A549 (cell line): ENCODE measurements around the gene LIPI. TPM values are rescaled to one million over a fixed set of nuclear protein-coding genes. Genes with fewer than 3 reads are reported as not detected.

Experiments
- ATAC-seq, 2 experiments: fragments of 200-7000 bp in 1 of 2; fragments of >200 bp in 1 of 2; cut with Nextera tagmentation in 1 of 2; cut with Tn5 transposase in 1 of 2; 3 replicates each; pipeline versions ENCODE4 v1.8.0 to v1.9.1; 2018 to 2020; ENCODE audit warnings: mild to moderate bottlenecking in 1 of 2, moderate library complexity in 1 of 2
- CTCF ChIA-PET: fragments of 300-600 bp; sonication (Branson Sonifier 250); formaldehyde crosslinking; extraction: SDS; loops from one replicate; lab custom pipeline; 2021; ENCODE audit warnings: antibody characterized with exemption, inconsistent platforms; lab: Yijun Ruan, JAX
- POLR2A ChIA-PET: fragments of 350-600 bp; formaldehyde crosslinking; extraction: SDS; loops from one replicate; lab custom pipeline; 2021; ENCODE audit warnings: antibody characterized with exemption, inconsistent platforms; lab: Yijun Ruan, JAX
- DNase-seq, 2 experiments: peaks; one replicate each; pipeline versions ENCODE4 v3.0.0 to v3.0.0-alpha.2; 2011 to 2016; ENCODE audit warnings: low read depth in 1 of 2, low spot score in 1 of 2
- FAIRE-seq: peaks from 2 replicates; lab custom pipeline; 2011; peaks lifted over from hg19 to GRCh38; lab: Jason Lieb, UNC
- H3K27ac ChIP-seq, 2 experiments: fragments of >200 bp; sonication (Bioruptor Twin); formaldehyde crosslinking; 3 replicates each; pipeline ENCODE4 v1.5.1; 2016 to 2017
- H3K4me1 ChIP-seq: fragments of >200 bp; sonication (Bioruptor Twin); formaldehyde crosslinking; 3 replicates; pipeline ENCODE4 v1.6.1; 2016
- H3K4me2 ChIP-seq: fragments of >200 bp; sonication (Bioruptor Twin); formaldehyde crosslinking; 3 replicates; pipeline ENCODE4 v1.6.1; 2016
- H3K4me3 ChIP-seq: fragments of >200 bp; sonication (Bioruptor Twin); formaldehyde crosslinking; 3 replicates; pipeline ENCODE4 v1.5.1; 2016
- H3K9me3 ChIP-seq: fragments of >200 bp; sonication (Bioruptor Twin); formaldehyde crosslinking; 3 replicates; pipeline ENCODE4 v1.6.1; 2016
- CEBPB ChIP-seq, 2 experiments: fragments of >200 bp in 1 of 2; sonication (Bioruptor Twin) in 1 of 2; formaldehyde crosslinking in 1 of 2; IDR thresholded peaks; 2 replicates each; pipeline ENCODE4 v1.6.1; 2012 to 2016
- E2F6 ChIP-seq: IDR thresholded peaks from 2 replicates; pipeline ENCODE4 v1.6.1; 2012; ENCODE audit warnings: low read depth, borderline replicate concordance
- EHMT2 ChIP-seq: fragments of 200-600 bp; sonication (generic); IDR thresholded peaks from 2 replicates; pipeline ENCODE4 v1.6.1; 2016; ENCODE audit warnings: antibody characterized with exemption, low read depth, mild to moderate bottlenecking, moderate library complexity
- ESRRA ChIP-seq: fragments of 150-350 bp; IDR thresholded peaks from 2 replicates; pipeline ENCODE4 v1.6.1; 2014; ENCODE audit warnings: mild to moderate bottlenecking, low read length, borderline replicate concordance
- FOSB ChIP-seq: fragments of 250-450 bp; sonication (Bioruptor Pico); IDR thresholded peaks from 2 replicates; pipeline ENCODE4 v1.5.0; 2020; ENCODE audit warnings: mild to moderate bottlenecking, moderate library complexity
- FOXS1 ChIP-seq: fragments of 250-450 bp; sonication (Bioruptor Pico); IDR thresholded peaks from 2 replicates; pipeline ENCODE4 v1.5.0; 2020; ENCODE audit warnings: mild to moderate bottlenecking, moderate library complexity
- GATA3 ChIP-seq: IDR thresholded peaks from 2 replicates; pipeline ENCODE4 v1.6.1; 2012; ENCODE audit warnings: borderline replicate concordance
- HES2 ChIP-seq: fragments of >200 bp; sonication (Bioruptor Twin); formaldehyde crosslinking; IDR thresholded peaks from 2 replicates; pipeline ENCODE4 v1.6.1; 2016
- HEYL ChIP-seq: fragments of 250-450 bp; sonication (Bioruptor Pico); IDR thresholded peaks from 2 replicates; pipeline ENCODE4 v1.8.0; 2021; ENCODE audit warnings: mild to moderate bottlenecking, moderate library complexity
- HMGXB4 ChIP-seq: fragments of 250-450 bp; sonication (Bioruptor Pico); IDR thresholded peaks from 2 replicates; pipeline ENCODE4 v1.5.0; 2021; ENCODE audit warnings: mild to moderate bottlenecking, moderate library complexity, borderline replicate concordance
- HOXB13 ChIP-seq: fragments of 250-450 bp; sonication (Bioruptor Pico); IDR thresholded peaks from 2 replicates; pipeline ENCODE4 v1.5.0; 2020; ENCODE audit warnings: low read depth, mild to moderate bottlenecking, moderate library complexity
- KDM1A ChIP-seq: fragments of 200-600 bp; sonication (generic); IDR thresholded peaks from 2 replicates; pipeline ENCODE4 v1.6.1; 2016; ENCODE audit warnings: low read depth, mild to moderate bottlenecking
- KDM5A ChIP-seq: fragments of 200-600 bp; sonication (generic); IDR thresholded peaks from 2 replicates; pipeline ENCODE4 v1.6.1; 2016; ENCODE audit warnings: antibody characterized with exemption, mild to moderate bottlenecking
- MAZ ChIP-seq: fragments of 150-350 bp; IDR thresholded peaks from 2 replicates; pipeline ENCODE4 v1.6.1; 2014; ENCODE audit warnings: antibody characterized with exemption, low read depth, low read length, borderline replicate concordance
- NR3C1 ChIP-seq: fragments of >200 bp; sonication (Bioruptor Twin); formaldehyde crosslinking; IDR thresholded peaks from 3 replicates; pipeline ENCODE4 v1.6.1; 2017
- POLR2AphosphoS2 ChIP-seq: conservative IDR thresholded peaks from 2 replicates; pipeline ENCODE4 v1.6.1; 2012; ENCODE audit warnings: low read length, improper control_type of control experiment, inconsistent platforms
- REST ChIP-seq: fragments of 200-600 bp; sonication (generic); IDR thresholded peaks from 2 replicates; pipeline ENCODE4 v1.6.1; 2016; ENCODE audit warnings: antibody characterized with exemption, mild to moderate bottlenecking, moderate library complexity
- TFCP2L1 ChIP-seq: fragments of 250-450 bp; sonication (Bioruptor Pico); IDR thresholded peaks from 2 replicates; pipeline ENCODE4 v1.5.0; 2021; ENCODE audit warnings: mild to moderate bottlenecking
- ZNF302 ChIP-seq: fragments of 250-450 bp; sonication (Bioruptor Pico); IDR thresholded peaks from 2 replicates; pipeline ENCODE4 v1.9.0; 2021; ENCODE audit warnings: inconsistent platforms, mild to moderate bottlenecking, moderate library complexity
- polyA plus RNA-seq, 4 experiments: library from polyadenylated mRNA; depleted of rRNA in 3 of 4; stranded (reverse); fragments of >200 nt; fragmentation: RNase III in 1 of 4; extraction: RNeasy Plus Mini Kit Qiagen cat#74134 plus additional on column Dnase treatment in 1 of 4; gene quantifications; 2 replicates in 3 of 4; 3 replicates in 1 of 4; pipeline ENCODE4 v1.2.3, GENCODE V29; 2011 to 2017
- TF ChIP-seq, protein P1 (sequence below): fragments of 450-650 bp; IDR thresholded peaks from 2 replicates; pipeline ENCODE4 v1.6.1; 2014; ENCODE audit warnings: antibody characterized with exemption

LIPI gene
- polyA plus RNA-seq, 2 of the 4 experiments (the other 2 are of a cell fraction), result not detected

DNA sequence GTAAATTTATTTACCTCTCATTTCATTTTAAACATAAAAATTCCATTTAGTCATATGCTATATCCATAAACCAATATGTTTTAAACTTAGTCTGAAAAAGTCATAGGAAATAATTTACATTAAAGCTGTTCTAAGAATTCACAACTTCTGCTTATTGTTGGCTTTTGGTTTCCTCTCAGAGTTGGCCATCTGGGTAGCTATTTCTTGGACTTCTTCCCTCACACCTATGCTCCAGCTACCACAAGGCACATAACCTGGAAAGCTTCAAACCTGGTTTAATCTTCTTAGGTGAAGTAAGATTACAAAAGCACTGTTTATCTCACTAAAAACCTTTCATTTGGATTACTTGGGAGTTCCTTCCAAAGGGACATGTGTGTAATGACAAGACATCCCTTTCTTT, 35.0 kb upstream of the LIPI start:
- no peaks in the 10 kb centered on the region for H3K4me1 ChIP-seq
- no peaks in the 10 kb centered on the region for H3K9me3 ChIP-seq
- ChIA-PET CTCF (no interaction called here), POLR2A (no interaction called here)
- no peak overlapping the region for H3K4me2 ChIP-seq
- FAIRE-seq (no peak), DNase-seq (no peak), ATAC-seq (no peak)
- TF ChIP-seq HEYL (CRISPR knock-in tag) (no peak), KDM5A (no peak), KDM1A (no peak), ESRRA (no peak), REST (no peak), POLR2AphosphoS2 (no peak), MAZ (no peak), HES2 (no peak), FOSB (CRISPR knock-in tag) (no peak), TFCP2L1 (no peak), CEBPB (IDR thresholded peaks at IDR 0.05) (no peak), HMGXB4 (no peak), ZNF302 (CRISPR knock-in tag) (no peak), FOXS1 (CRISPR knock-in tag) (no peak), HOXB13 (no peak)
- TF ChIP-seq, protein P1, sequence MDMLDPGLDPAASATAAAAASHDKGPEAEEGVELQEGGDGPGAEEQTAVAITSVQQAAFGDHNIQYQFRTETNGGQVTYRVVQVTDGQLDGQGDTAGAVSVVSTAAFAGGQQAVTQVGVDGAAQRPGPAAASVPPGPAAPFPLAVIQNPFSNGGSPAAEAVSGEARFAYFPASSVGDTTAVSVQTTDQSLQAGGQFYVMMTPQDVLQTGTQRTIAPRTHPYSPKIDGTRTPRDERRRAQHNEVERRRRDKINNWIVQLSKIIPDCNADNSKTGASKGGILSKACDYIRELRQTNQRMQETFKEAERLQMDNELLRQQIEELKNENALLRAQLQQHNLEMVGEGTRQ, result no peak
- H3K27ac ChIP-seq, result no peak overlapping the region
- no peak overlapping the region for H3K4me3 ChIP-seq

GRCh38 chr21:14244911-14245310, 34.2 kb upstream of the LIPI start:
- H3K4me1 ChIP-seq, result no peaks in the 10 kb centered on the region
- no peak for TF ChIP-seq E2F6
- no peak for TF ChIP-seq ESRRA
- TF ChIP-seq FOSB (CRISPR knock-in tag), result no peak
- no peak for TF ChIP-seq NR3C1
- TF ChIP-seq POLR2AphosphoS2, result no peak
- no peak for TF ChIP-seq HEYL (CRISPR knock-in tag)
- no peak for TF ChIP-seq EHMT2
- no peak for TF ChIP-seq GATA3
- H3K27ac ChIP-seq, result no peak overlapping the region
- H3K9me3 ChIP-seq, result no peaks in the 10 kb centered on the region
- H3K4me3 ChIP-seq, result no peak overlapping the region
- no peak for ATAC-seq
- FAIRE-seq, result no peak
- ChIA-PET POLR2A (no interaction called here), CTCF (no interaction called here)
- no peak for DNase-seq
- H3K4me2 ChIP-seq, result no peak overlapping the region
